SU-DHL-6 (cell line): ENCODE results near the gene INPP4B.

Experiments used
- CTCF ChIP-seq: fragments of 200-600 bp; sonication (generic); IDR thresholded peaks from one replicate; pipeline ENCODE4 v1.5.1; 2017; ENCODE audit warnings: antibody characterized with exemption, mild to moderate bottlenecking, low read length, moderate library complexity; ENCODE audit not compliant: insufficient read depth, poor library complexity, severe bottlenecking
- EZH2phosphoT487 ChIP-seq: fragments of 200-600 bp; sonication (generic), shearing (Covaris generic); conservative IDR thresholded peaks from 2 replicates; pipeline ENCODE4 v1.6.1; 2018; ENCODE audit warnings: mild to moderate bottlenecking, antibody characterized with exemption, low read length, moderate library complexity, mixed read lengths

- TF ChIP-seq CTCF (no peak), EZH2phosphoT487 (no peak)
Measured at GRCh38 chr4:142121448-142122350, 724.4 kb downstream of the INPP4B start.
